ENCODE measurements around the gene UGP2. TPM values are rescaled to one million over a fixed set of nuclear protein-coding genes. Genes with fewer than 3 reads are reported as not detected.

UGP2 gene
- total and polyA plus RNA-seq, 2 donors (not counting 3 experiments of a cell fraction or from before 2014, with no cell fraction given), result 14.2 to 57.7 TPM

GRCh38 chr2:63891488-63892030, 49.9 kb downstream of the UGP2 start:
- POLR2A ChIA-PET, result no interaction called here
- Histone ChIP-seq H3K4me1 (ENCODE audit: control insufficient read depth, extremely low read depth, insufficient read depth, low read length) (no peaks in the 10 kb centered on the region), H4K20me1 (replicated peaks; ENCODE audit: control insufficient read depth, extremely low read depth, insufficient read depth, low read length) (no peaks in the 10 kb centered on the region), H3K9me1 (replicated peaks; ENCODE audit: control insufficient read depth, extremely low read depth, insufficient read depth, low read length) (no peaks in the 10 kb centered on the region), H3K79me2 (ENCODE audit: control insufficient read depth, insufficient read depth, low read length) (no peaks in the 10 kb centered on the region), H3K27ac (ENCODE audit: insufficient read depth, low read depth, low read length) (no peak overlapping the region), H3K27me3 (ENCODE audit: control insufficient read depth in 2 of 2, insufficient read depth in 2 of 2, low read length in 2 of 2) (no peaks in the 10 kb centered on the region), H3K4me2 (ENCODE audit: insufficient read depth, low read length) (no peak overlapping the region), H3K4me3 (replicated peaks in 1 of 3; ENCODE audit: insufficient read depth in 1 of 3, low read depth in 1 of 3, low read length in 3 of 3) (no peak overlapping the region), H3K9me3 (replicated peaks; ENCODE audit: control insufficient read depth, insufficient read depth, low read length) (no peaks in the 10 kb centered on the region), H3K9ac (replicated peaks; ENCODE audit: extremely low read depth, insufficient read depth, low read length) (no peak overlapping the region), H2AFZ (ENCODE audit: low read depth, low read length) (no peak overlapping the region), H3K36me3 (ENCODE audit: control insufficient read depth in 2 of 2, extremely low read depth in 1 of 2, insufficient read depth in 2 of 2, low read length in 2 of 2) (peaks cover 7 to 19% of the 10 kb centered on the region in 2 experiments)
- TF ChIP-seq MYC (IDR thresholded peaks at IDR 0.05; ENCODE audit: low read depth, low read length) (no peak), EZH2 (IDR thresholded peaks at IDR 0.05; ENCODE audit: borderline replicate concordance, low read depth, low read length, severe bottlenecking) (no peak), POLR2AphosphoS5 (IDR thresholded peaks at IDR 0.05; ENCODE audit: insufficient read depth, low read depth, low read length) (no peak), POLR2A (IDR thresholded peaks at IDR 0.05; ENCODE audit: low read depth, low read length) (no peak), JUN (IDR thresholded peaks at IDR 0.05; ENCODE audit: borderline replicate concordance, insufficient read depth, insufficient read length, low read depth) (no peak), FOS (IDR thresholded peaks at IDR 0.05; ENCODE audit: borderline replicate concordance, insufficient read depth, low read length) (no peak), CTCF (IDR thresholded peaks at IDR 0.05; ENCODE audit: extremely low read depth in 1 of 2, insufficient read depth in 1 of 2, low read depth in 1 of 2, low read length in 2 of 2) (no peak), MAX (IDR thresholded peaks at IDR 0.05; ENCODE audit: insufficient read depth, insufficient read length) (no peak), GATA2 (IDR thresholded peaks at IDR 0.05; ENCODE audit: insufficient read depth, insufficient read length, low read depth, low read length) (no peak)
- intact Hi-C loops (cut with micrococcal nuclease), result no loop called here
- dilution Hi-C loops (cut with MboI; ENCODE audit: extremely low pct_ligation_motif_present, low sequenced_read_pairs), result no loop called here
- no TSS peak for BruUV-seq (replicated peaks)
- no peak for FAIRE-seq
- DNase-seq (ENCODE audit: low read depth, low spot score), result no peak
- CTCF ChIA-PET, result interaction anchor here (1.3 kb wide), 1 partner anchor 30 kb away, joined by 6 read pairs; no protein-coding TSS in a partner anchor
